ENCODE results near the gene PDGFA.

The PDGFA gene

GRCh38 chr7:447523-447922 is 72.1 kb downstream of the PDGFA start:
- Histone ChIP-seq H3K36me3 (ENCODE audit: control insufficient read depth, insufficient read depth, low read length, severe bottlenecking) (no peaks in the 10 kb centered on the region), H3K4me3 (ENCODE audit: low read length) (no peak overlapping the region), H3K27me3 (replicated peaks; ENCODE audit: control insufficient read depth, insufficient read depth, low read length) (peaks cover 37% of the 10 kb centered on the region), H3K4me1 (ENCODE audit: control insufficient read depth, insufficient read depth, low read length) (peaks cover 5% of the 10 kb centered on the region), H3K9me3 (ENCODE audit: control insufficient read depth, low read length) (peaks cover 9% of the 10 kb centered on the region), H3K9ac (ENCODE audit: low read length) (no peak overlapping the region)
- no peak for DNase-seq (ENCODE audit: low read depth)
